Measurements from ENCODE around the gene ARSI. TPM values are rescaled to one million over a fixed set of nuclear protein-coding genes. Genes with fewer than 3 reads are reported as not detected.

The ARSI gene
- total and polyA plus RNA-seq, 3 experiments from 2014 or later: not detected

DNA sequence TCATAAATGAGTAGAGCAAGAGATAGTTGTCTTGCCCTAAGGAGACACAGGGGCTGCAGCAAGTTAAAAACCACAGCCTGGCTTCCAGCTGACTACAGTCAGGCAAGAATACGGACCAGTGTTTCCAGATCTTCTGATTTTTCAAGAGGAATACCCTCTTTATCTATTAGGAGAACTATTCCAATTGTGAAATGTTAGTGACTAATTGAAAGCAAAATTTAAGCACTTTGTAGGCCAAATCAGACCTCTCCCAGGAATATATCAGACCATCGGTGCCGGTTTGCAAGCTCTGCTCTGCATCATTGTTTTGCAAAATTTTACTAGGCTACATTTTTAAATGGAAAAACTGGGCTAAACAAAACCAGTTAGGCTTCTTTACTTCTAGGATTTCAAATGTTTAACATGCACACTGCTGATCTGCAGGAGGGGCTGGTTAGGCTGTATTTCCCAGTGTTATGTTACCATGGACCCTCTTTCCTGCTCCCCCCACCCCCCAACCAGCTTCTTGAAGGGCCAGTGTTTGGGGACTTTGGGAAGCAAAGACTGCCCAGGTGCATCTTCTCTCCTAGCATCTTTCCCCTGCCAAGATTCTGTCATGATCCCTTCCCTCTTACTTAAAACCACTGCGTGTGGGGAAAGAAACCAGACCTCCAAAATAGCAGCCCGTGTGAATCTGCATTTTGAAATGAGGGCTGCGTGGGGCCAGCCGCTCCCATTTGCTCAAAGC lies 1.1 kb upstream of the ARSI start:
- no peak overlapping the region for H3K27ac ChIP-seq (ENCODE audit: low read depth, low read length)
- Mint-ChIP-seq H3K9me3 (no peaks in the 10 kb centered on the region), H3K36me3 (no peaks in the 10 kb centered on the region), H3K4me1 (peaks cover 0 to 6% (median 5%) of the 10 kb centered on the region in 3 donors), H3K4me3 (no peak overlapping the region), H3K27me3 (peaks cover 19 to 34% of the 10 kb centered on the region in 2 donors), H3K27ac (no peak overlapping the region)
- no peaks in the 10 kb centered on the region for H3K27me3 ChIP-seq (ENCODE audit: insufficient read depth, low read length, poor library complexity, severe bottlenecking)
- DNase-seq: no peak
- no peak overlapping the region for H3K4me3 ChIP-seq (ENCODE audit: low read length)
- no peaks in the 10 kb centered on the region for H3K9me3 ChIP-seq (ENCODE audit: low read length)
- ChIA-PET POLR2A (no interaction called here), CTCF (no interaction called here)
- H3K4me1 ChIP-seq (ENCODE audit: insufficient read depth, low read length): no peaks in the 10 kb centered on the region
- no peaks in the 10 kb centered on the region for H3K36me3 ChIP-seq (ENCODE audit: insufficient read depth, low read length)

GRCh38 chr5:150303070-150303615 lies 438 bp upstream of the ARSI start:
- Mint-ChIP-seq H3K9me3 (no peaks in the 10 kb centered on the region), H3K27ac (no peak overlapping the region), H3K36me3 (no peaks in the 10 kb centered on the region), H3K4me1 (peaks cover 0 to 6% (median 5%) of the 10 kb centered on the region in 3 donors), H3K27me3 (peaks cover 19 to 34% of the 10 kb centered on the region in 2 donors), H3K4me3 (no peak overlapping the region)
- ChIA-PET POLR2A (no interaction called here), CTCF (no interaction called here)
- no peaks in the 10 kb centered on the region for H3K9me3 ChIP-seq (ENCODE audit: low read length)
- no peaks in the 10 kb centered on the region for H3K27me3 ChIP-seq (ENCODE audit: insufficient read depth, low read length, poor library complexity, severe bottlenecking)
- no peaks in the 10 kb centered on the region for H3K4me1 ChIP-seq (ENCODE audit: insufficient read depth, low read length)
- no peak for DNase-seq
- no peak overlapping the region for H3K4me3 ChIP-seq (ENCODE audit: low read length)
- no peak overlapping the region for H3K27ac ChIP-seq (ENCODE audit: low read depth, low read length)
- no peaks in the 10 kb centered on the region for H3K36me3 ChIP-seq (ENCODE audit: insufficient read depth, low read length)

DNA sequence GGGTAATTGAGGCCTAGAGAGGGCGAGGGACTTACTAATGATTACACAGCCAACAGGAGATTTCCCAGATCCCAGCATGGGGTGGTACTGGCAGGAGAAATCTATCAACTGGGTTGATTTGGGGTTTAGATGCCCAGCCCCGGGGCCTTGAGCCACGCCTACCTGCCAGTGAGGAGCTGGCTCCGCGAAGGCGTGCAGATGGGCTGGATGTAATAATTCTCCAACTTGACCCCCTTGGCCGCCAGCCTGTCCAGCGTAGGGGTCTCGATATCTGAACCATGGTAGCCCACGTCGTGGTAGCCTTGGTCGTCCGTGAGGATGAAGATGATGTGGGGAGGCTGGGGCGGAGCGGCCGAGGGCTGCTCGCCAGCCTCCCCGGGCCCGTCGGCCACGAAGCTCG lies 804 bp downstream of the ARSI start:
- ChIA-PET POLR2A (no interaction called here), CTCF (no interaction called here)
- Histone ChIP-seq H3K27ac (ENCODE audit: low read depth, low read length) (no peak overlapping the region), H3K4me3 (ENCODE audit: low read length) (no peak overlapping the region), H3K27me3 (ENCODE audit: insufficient read depth, low read length, poor library complexity, severe bottlenecking) (no peaks in the 10 kb centered on the region), H3K36me3 (ENCODE audit: insufficient read depth, low read length) (no peaks in the 10 kb centered on the region), H3K4me1 (ENCODE audit: insufficient read depth, low read length) (no peaks in the 10 kb centered on the region), H3K9me3 (ENCODE audit: low read length) (no peaks in the 10 kb centered on the region)
- Mint-ChIP-seq H3K36me3 (no peaks in the 10 kb centered on the region), H3K27me3 (peaks cover 19 to 34% of the 10 kb centered on the region in 2 donors), H3K4me1 (peaks cover 0 to 6% (median 5%) of the 10 kb centered on the region in 3 donors), H3K27ac (no peak overlapping the region), H3K9me3 (no peaks in the 10 kb centered on the region), H3K4me3 (no peak overlapping the region)
- no peak for DNase-seq

DNA sequence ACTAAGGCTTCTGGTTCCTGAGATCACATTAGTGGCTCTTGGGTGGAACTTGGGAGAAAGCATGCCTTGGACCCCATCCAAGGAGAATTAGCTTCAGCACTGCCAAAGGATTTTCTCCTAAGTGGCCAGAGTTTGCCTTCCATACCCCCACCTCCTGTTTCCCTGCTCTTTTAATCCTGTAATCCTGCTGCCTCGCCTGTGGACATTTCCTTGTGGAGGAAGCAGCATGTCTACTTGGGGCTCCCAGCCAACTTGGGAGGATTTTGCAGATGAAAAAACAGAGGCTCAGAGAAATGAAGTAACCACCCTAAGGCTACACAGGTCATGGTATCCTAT lies 1.6 kb downstream of the ARSI start:
- Mint-ChIP-seq H3K9me3 (no peaks in the 10 kb centered on the region), H3K36me3 (no peaks in the 10 kb centered on the region), H3K27me3 (peaks cover 19 to 34% of the 10 kb centered on the region in 2 donors), H3K4me1 (peaks cover 0 to 6% (median 5%) of the 10 kb centered on the region in 3 donors), H3K27ac (no peak overlapping the region), H3K4me3 (no peak overlapping the region)
- CTCF ChIA-PET: no interaction called here
- no peak overlapping the region for H3K4me3 ChIP-seq (ENCODE audit: low read length)
- H3K27me3 ChIP-seq (ENCODE audit: insufficient read depth, low read length, poor library complexity, severe bottlenecking): no peaks in the 10 kb centered on the region
- no peaks in the 10 kb centered on the region for H3K4me1 ChIP-seq (ENCODE audit: insufficient read depth, low read length)
- POLR2A ChIA-PET: no interaction called here
- no peaks in the 10 kb centered on the region for H3K36me3 ChIP-seq (ENCODE audit: insufficient read depth, low read length)
- no peak overlapping the region for H3K27ac ChIP-seq (ENCODE audit: low read depth, low read length)
- no peaks in the 10 kb centered on the region for H3K9me3 ChIP-seq (ENCODE audit: low read length)
- DNase-seq: no peak

GRCh38 chr5:150300496-150301169 lies 2.1 kb downstream of the ARSI start:
- Mint-ChIP-seq H3K27me3 (peaks cover 19 to 34% of the 10 kb centered on the region in 2 donors), H3K27ac (no peak overlapping the region), H3K9me3 (no peaks in the 10 kb centered on the region), H3K4me1 (peaks cover 0 to 5% (median 4%) of the 10 kb centered on the region in 3 donors), H3K36me3 (no peaks in the 10 kb centered on the region), H3K4me3 (peak overlapping the region in 1 of 7 donors; percentile 48)
- no peak overlapping the region for H3K4me3 ChIP-seq (ENCODE audit: low read length)
- ChIA-PET POLR2A (no interaction called here), CTCF (interaction anchor here (1.1 kb wide), 1 partner anchor 9 kb away, joined by 3 read pairs; no protein-coding TSS in a partner anchor)
- no peaks in the 10 kb centered on the region for H3K4me1 ChIP-seq (ENCODE audit: insufficient read depth, low read length)
- H3K9me3 ChIP-seq (ENCODE audit: low read length): no peaks in the 10 kb centered on the region
- H3K27ac ChIP-seq (ENCODE audit: low read depth, low read length): no peak overlapping the region
- no peaks in the 10 kb centered on the region for H3K36me3 ChIP-seq (ENCODE audit: insufficient read depth, low read length)
- H3K27me3 ChIP-seq (ENCODE audit: insufficient read depth, low read length, poor library complexity, severe bottlenecking): no peaks in the 10 kb centered on the region
- no peak for DNase-seq

- no peaks in the 10 kb centered on the region for H3K36me3 ChIP-seq (ENCODE audit: insufficient read depth, low read length)
- H3K4me1 Mint-ChIP-seq: peaks cover 0 to 5% (median 0%) of the 10 kb centered on the region in 3 donors
- no peaks in the 10 kb centered on the region for H3K36me3 Mint-ChIP-seq
- DNase-seq: no peak
- POLR2A ChIA-PET: no interaction called here
- no peak overlapping the region for H3K27ac Mint-ChIP-seq
- H3K4me3 ChIP-seq (ENCODE audit: low read length): no peak overlapping the region
- CTCF ChIA-PET: interaction anchor here (1.1 kb wide), 1 partner anchor 8 kb away, joined by 3 read pairs; no protein-coding TSS in a partner anchor
- no peaks in the 10 kb centered on the region for H3K27me3 ChIP-seq (ENCODE audit: insufficient read depth, low read length, poor library complexity, severe bottlenecking)
- H3K27ac ChIP-seq (ENCODE audit: low read depth, low read length): no peak overlapping the region
- H3K4me3 Mint-ChIP-seq: no peak overlapping the region
- peaks cover 19 to 30% of the 10 kb centered on the region in 2 donors for H3K27me3 Mint-ChIP-seq
- no peaks in the 10 kb centered on the region for H3K9me3 Mint-ChIP-seq
- H3K4me1 ChIP-seq (ENCODE audit: insufficient read depth, low read length): no peaks in the 10 kb centered on the region
- H3K9me3 ChIP-seq (ENCODE audit: low read length): no peaks in the 10 kb centered on the region
These were observed 3.0 kb downstream of the ARSI start for GRCh38 chr5:150299571-150300327.

DNA sequence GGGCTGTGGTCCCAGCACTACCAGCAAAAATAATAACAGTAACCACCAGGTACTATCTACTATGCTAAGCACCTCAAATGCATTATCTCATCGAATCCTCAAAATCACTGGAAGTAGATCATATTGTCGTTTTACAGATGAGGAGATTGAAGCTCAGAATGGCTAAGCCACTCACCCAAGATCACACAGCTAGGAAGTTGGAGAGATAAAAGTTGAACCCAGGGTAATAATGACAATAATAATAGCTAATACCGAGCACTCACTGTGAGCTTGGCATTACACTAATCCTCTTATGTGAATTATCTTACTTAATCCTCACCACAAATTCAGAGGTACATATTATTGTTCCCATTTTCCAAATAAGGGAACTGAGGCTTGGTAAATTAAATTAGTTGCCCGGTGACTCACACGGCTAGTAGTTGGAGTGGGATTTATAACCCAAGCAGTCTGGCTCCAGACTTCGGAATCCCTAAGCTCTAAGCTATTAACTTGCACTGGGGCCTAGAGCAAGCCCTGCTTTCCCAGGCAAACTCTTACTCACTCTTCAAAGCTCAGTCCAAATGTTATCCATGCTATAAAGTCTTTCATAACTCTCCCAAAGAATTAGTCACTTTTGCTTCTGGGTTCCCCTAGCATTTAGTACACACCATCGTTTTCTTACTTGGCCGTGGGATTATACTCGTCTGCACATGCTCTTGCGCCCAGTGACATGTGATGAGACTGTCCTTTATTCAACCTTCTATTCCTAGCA lies 3.8 kb downstream of the ARSI start:
- no peak overlapping the region for H3K4me3 Mint-ChIP-seq

More for the DNA sequence above, 3.8 kb downstream of the ARSI start:
- CTCF ChIA-PET: no interaction called here
- peaks cover 15 to 26% of the 10 kb centered on the region in 2 donors for H3K27me3 Mint-ChIP-seq
- H3K9me3 ChIP-seq (ENCODE audit: low read length): no peaks in the 10 kb centered on the region
- H3K4me1 ChIP-seq (ENCODE audit: insufficient read depth, low read length): no peaks in the 10 kb centered on the region
- no peak overlapping the region for H3K4me3 ChIP-seq (ENCODE audit: low read length)
- POLR2A ChIA-PET: no interaction called here
- no peak overlapping the region for H3K27ac ChIP-seq (ENCODE audit: low read depth, low read length)
- H3K36me3 ChIP-seq (ENCODE audit: insufficient read depth, low read length): no peaks in the 10 kb centered on the region
- peaks cover 0 to 5% (median 0%) of the 10 kb centered on the region in 3 donors for H3K4me1 Mint-ChIP-seq
- no peak for DNase-seq
- no peaks in the 10 kb centered on the region for H3K36me3 Mint-ChIP-seq
- H3K27me3 ChIP-seq (ENCODE audit: insufficient read depth, low read length, poor library complexity, severe bottlenecking): no peaks in the 10 kb centered on the region
- no peak overlapping the region for H3K27ac Mint-ChIP-seq
- no peaks in the 10 kb centered on the region for H3K9me3 Mint-ChIP-seq

Measured in CD8-positive, alpha-beta memory T cell (primary cell).